CD4-positive, alpha-beta T cell treated with Interleukin-4 for 1 hour (primary cell): ENCODE data around the gene PROZ.
"Not testable (repeated sequence)": the region's sequence is repeated elsewhere in the genome, so short reads cannot be mapped to it uniquely, and the experiment has no call there.

Experiments
- DNase-seq, 2 donors: peaks; one replicate each; pipeline ENCODE4 v3.0.0-alpha.2; 2020 to 2022

Gene PROZ

GRCh38 chr13:113158946-113159345 lies 498 bp downstream of the PROZ start:
- no peak for DNase-seq

- DNase-seq = no peak
Measured at GRCh38 chr13:113159701-113160100, 1.3 kb downstream of the PROZ start.

GRCh38 chr13:113160983-113161382 lies 2.5 kb downstream of the PROZ start:
- no peak for DNase-seq

GRCh38 chr13:113161433-113161832 lies 3.0 kb downstream of the PROZ start:
- no peak for DNase-seq

- DNase-seq = not testable (repeated sequence)
Measured at GRCh38 chr13:113161975-113162374, 3.5 kb downstream of the PROZ start.

- DNase-seq = peak in 1 of 2 donors; percentile 25
Measured at GRCh38 chr13:113162783-113163685, 4.6 kb downstream of the PROZ start.

- DNase-seq = no peak
Measured at GRCh38 chr13:113164492-113164891, 6.0 kb downstream of the PROZ start.

GRCh38 chr13:113166266-113166665 lies 7.8 kb downstream of the PROZ start:
- DNase-seq = no peak

- DNase-seq = no peak
Measured at GRCh38 chr13:113166681-113167080, 8.2 kb downstream of the PROZ start.

- no peak for DNase-seq
Measured at GRCh38 chr13:113167155-113167554, 8.7 kb downstream of the PROZ start.

GRCh38 chr13:113167575-113167974 lies 9.1 kb downstream of the PROZ start:
- DNase-seq = no peak

- DNase-seq = no peak
Measured at GRCh38 chr13:113168211-113168610, 9.8 kb downstream of the PROZ start.

- DNase-seq = no peak
Measured at GRCh38 chr13:113169277-113170272, 11.1 kb downstream of the PROZ start.

- no peak for DNase-seq
Measured at GRCh38 chr13:113170511-113170910, 12.1 kb downstream of the PROZ start.

GRCh38 chr13:113171250-113172125 lies 13.0 kb downstream of the PROZ start:
- no peak for DNase-seq

- DNase-seq = no peak
Measured at GRCh38 chr13:113172419-113172926, 14.0 kb downstream of the PROZ start.

GRCh38 chr13:113176280-113176679 lies 17.8 kb downstream of the PROZ start:
- DNase-seq = peak; percentile 78 to 82

- DNase-seq = no peak
Measured at GRCh38 chr13:113176822-113177221, 18.4 kb downstream of the PROZ start.

GRCh38 chr13:113178070-113178895 lies 19.8 kb downstream of the PROZ start:
- DNase-seq = no peak

- DNase-seq = no peak
Measured at GRCh38 chr13:113178896-113179167, 20.4 kb downstream of the PROZ start.
